ENCODE data around the gene NUPR1.
"Not testable (repeated sequence)": the region's sequence is repeated elsewhere in the genome, so short reads cannot be mapped to it uniquely, and the experiment has no call there.

NUPR1 gene

GRCh38 chr16:28554634-28555423 is 16.1 kb upstream of the NUPR1 start:
- DNase-seq, result no peak

- peak; percentile 93 for DNase-seq
Observed at GRCh38 chr16:28553776-28554633, 15.2 kb upstream of the NUPR1 start, which contains the start of gene SGF29. TSS of gene SGF29 (plus strand) at chr16:28553920. CDS start at chr16:28581070, 27,150 bp downstream.

GRCh38 chr16:28549301-28549899 is 10.6 kb upstream of the NUPR1 start:
- DNase-seq, result peak; percentile 33

GRCh38 chr16:28548306-28548802 is 9.6 kb upstream of the NUPR1 start:
- no peak for DNase-seq

GRCh38 chr16:28546626-28547025 is 7.9 kb upstream of the NUPR1 start:
- no peak for DNase-seq

GRCh38 chr16:28545964-28546363 is 7.2 kb upstream of the NUPR1 start:
- not testable (repeated sequence) for DNase-seq

GRCh38 chr16:28544998-28545397 is 6.2 kb upstream of the NUPR1 start:
- no peak for DNase-seq

GRCh38 chr16:28543072-28543471 is 4.3 kb upstream of the NUPR1 start:
- DNase-seq, result no peak

GRCh38 chr16:28542646-28543045 is 3.9 kb upstream of the NUPR1 start:
- no peak for DNase-seq

GRCh38 chr16:28540346-28540745 is 1.6 kb upstream of the NUPR1 start:
- DNase-seq, result no peak

- no peak for DNase-seq
Observed at GRCh38 chr16:28537964-28538732, 626 bp downstream of the NUPR1 start.

GRCh38 chr16:28537076-28537475 is 1.7 kb downstream of the NUPR1 start:
- no peak for DNase-seq

- DNase-seq, result peak; percentile 53
Observed at GRCh38 chr16:28534542-28535373, 4.0 kb downstream of the NUPR1 start.

- no peak for DNase-seq
Observed at GRCh38 chr16:28532940-28533647, 5.7 kb downstream of the NUPR1 start.

- no peak for DNase-seq
Observed at GRCh38 chr16:28531777-28532744, 6.7 kb downstream of the NUPR1 start.

- DNase-seq, result no peak
Observed at GRCh38 chr16:28529124-28529523, 9.7 kb downstream of the NUPR1 start.

- no peak for DNase-seq
Observed at GRCh38 chr16:28528463-28528867, 10.3 kb downstream of the NUPR1 start.

GRCh38 chr16:28527985-28528384 is 10.8 kb downstream of the NUPR1 start:
- DNase-seq, result no peak

- not testable (repeated sequence) for DNase-seq
Observed at GRCh38 chr16:28527100-28527785, 11.5 kb downstream of the NUPR1 start.

All from central memory CD4-positive, alpha-beta T cell (primary cell).